Activated naive CD8-positive, alpha-beta T cell treated with anti-CD3 and anti-CD28 coated beads, Interleukin-2, amount 10 ng/mL, durations not matched to agents 7 days and 5 days (primary cell): ENCODE measurements around the gene CACNA1E. TPM values are rescaled to one million over a fixed set of nuclear protein-coding genes. Genes with fewer than 3 reads are reported as not detected.

Source experiments
- ATAC-seq: fragments of 150-1000 bp; cut with Tn5 transposase; one replicate; pipeline ENCODE4 v1.10.0; 2021; ENCODE audit warnings: low read depth, moderate library complexity
- POLR2A ChIA-PET: fragments of 350-600 bp; sonication (Branson Sonifier 250); formaldehyde crosslinking; loops from one replicate; lab custom pipeline; 2021; ENCODE audit warnings: antibody characterized with exemption; lab: Charles Lee
- DNase-seq: peaks from one replicate; pipeline ENCODE4 v3.0.0; 2021
- H3K27ac Mint-ChIP-seq: one replicate; pipeline ENCODE4 v1.8.0; 2022; ENCODE audit warnings: mild to moderate bottlenecking, mixed read lengths
- H3K27me3 Mint-ChIP-seq: one replicate; pipeline ENCODE4 v1.8.0; 2022; ENCODE audit warnings: mild to moderate bottlenecking, moderate library complexity, mixed read lengths
- H3K36me3 Mint-ChIP-seq: one replicate; pipeline ENCODE4 v1.8.0; 2021; ENCODE audit warnings: mild to moderate bottlenecking, mixed read lengths
- H3K4me1 Mint-ChIP-seq: one replicate; pipeline ENCODE4 v1.8.0; 2021; ENCODE audit warnings: mixed read lengths
- H3K4me3 Mint-ChIP-seq: one replicate; pipeline ENCODE4 v1.8.0; 2022; ENCODE audit warnings: mild to moderate bottlenecking, moderate library complexity, mixed read lengths
- H3K9me3 Mint-ChIP-seq: one replicate; pipeline ENCODE4 v1.8.0; 2021; ENCODE audit warnings: mixed read lengths
- total RNA-seq, 2 experiments: library from RNA; stranded (reverse); gene quantifications; one replicate each; pipeline ENCODE4 v1.2.3, GENCODE V29; 2021

CACNA1E gene
- total RNA-seq, 2 experiments from 2014 or later: not detected

- no peak for ATAC-seq
- no peak for DNase-seq
- Mint-ChIP-seq H3K27me3 (peaks cover 3% of the 10 kb centered on the region), H3K36me3 (no peaks in the 10 kb centered on the region), H3K27ac (no peak overlapping the region), H3K9me3 (no peaks in the 10 kb centered on the region), H3K4me3 (no peak overlapping the region), H3K4me1 (no peaks in the 10 kb centered on the region)
- POLR2A ChIA-PET: no interaction called here
Observed at GRCh38 chr1:181655756-181656155, 172.4 kb downstream of the CACNA1E start.

GRCh38 chr1:181656491-181656890 lies 173.2 kb downstream of the CACNA1E start:
- Mint-ChIP-seq H3K4me1 (no peaks in the 10 kb centered on the region), H3K4me3 (no peak overlapping the region), H3K36me3 (no peaks in the 10 kb centered on the region), H3K9me3 (no peaks in the 10 kb centered on the region), H3K27ac (no peak overlapping the region), H3K27me3 (peaks cover 6% of the 10 kb centered on the region)
- POLR2A ChIA-PET: no interaction called here
- DNase-seq (no peak), ATAC-seq (no peak)

- POLR2A ChIA-PET: no interaction called here
- Mint-ChIP-seq H3K27me3 (peaks cover 6% of the 10 kb centered on the region), H3K4me1 (no peaks in the 10 kb centered on the region), H3K4me3 (no peak overlapping the region), H3K27ac (no peak overlapping the region), H3K9me3 (no peaks in the 10 kb centered on the region), H3K36me3 (no peaks in the 10 kb centered on the region)
- DNase-seq: no peak
- no peak for ATAC-seq
Observed at GRCh38 chr1:181658581-181658980, 175.3 kb downstream of the CACNA1E start.

GRCh38 chr1:181659321-181659957 lies 176.1 kb downstream of the CACNA1E start:
- no peak overlapping the region for H3K27ac Mint-ChIP-seq
- peaks cover 6% of the 10 kb centered on the region for H3K27me3 Mint-ChIP-seq
- no peak overlapping the region for H3K4me3 Mint-ChIP-seq
- H3K36me3 Mint-ChIP-seq: no peaks in the 10 kb centered on the region
- no peaks in the 10 kb centered on the region for H3K4me1 Mint-ChIP-seq
- POLR2A ChIA-PET: no interaction called here
- ATAC-seq: no peak
- H3K9me3 Mint-ChIP-seq: no peaks in the 10 kb centered on the region
- DNase-seq: no peak

- POLR2A ChIA-PET: no interaction called here
- H3K9me3 Mint-ChIP-seq: no peaks in the 10 kb centered on the region
- H3K27ac Mint-ChIP-seq: no peak overlapping the region
- no peak for DNase-seq
- no peaks in the 10 kb centered on the region for H3K36me3 Mint-ChIP-seq
- peaks cover 12% of the 10 kb centered on the region for H3K27me3 Mint-ChIP-seq
- H3K4me1 Mint-ChIP-seq: no peaks in the 10 kb centered on the region
- H3K4me3 Mint-ChIP-seq: no peak overlapping the region
- no peak for ATAC-seq
Observed at GRCh38 chr1:181660621-181661020, 177.3 kb downstream of the CACNA1E start.

- Mint-ChIP-seq H3K36me3 (no peaks in the 10 kb centered on the region), H3K4me3 (no peak overlapping the region)
- POLR2A ChIA-PET: no interaction called here
Observed at GRCh38 chr1:181661569-181661968, 178.3 kb downstream of the CACNA1E start.

GRCh38 chr1:181662606-181663005 lies 179.3 kb downstream of the CACNA1E start:
- Mint-ChIP-seq H3K4me3 (no peak overlapping the region), H3K27ac (no peak overlapping the region), H3K36me3 (no peaks in the 10 kb centered on the region), H3K27me3 (peaks cover 22% of the 10 kb centered on the region), H3K4me1 (no peaks in the 10 kb centered on the region), H3K9me3 (no peaks in the 10 kb centered on the region)
- ATAC-seq (no peak), DNase-seq (no peak)
- POLR2A ChIA-PET: no interaction called here

More at GRCh38 chr1:181661569-181661968, 178.3 kb downstream of the CACNA1E start:
- H3K9me3 Mint-ChIP-seq: no peaks in the 10 kb centered on the region
- H3K4me1 Mint-ChIP-seq: no peaks in the 10 kb centered on the region
- DNase-seq (no peak), ATAC-seq (no peak)
- H3K27me3 Mint-ChIP-seq: peaks cover 16% of the 10 kb centered on the region
- no peak overlapping the region for H3K27ac Mint-ChIP-seq

- Mint-ChIP-seq H3K27ac (no peak overlapping the region), H3K27me3 (peaks cover 20% of the 10 kb centered on the region), H3K4me1 (no peaks in the 10 kb centered on the region), H3K4me3 (no peak overlapping the region), H3K9me3 (no peaks in the 10 kb centered on the region), H3K36me3 (no peaks in the 10 kb centered on the region)
- ATAC-seq (no peak), DNase-seq (no peak)
- POLR2A ChIA-PET: no interaction called here
Observed at GRCh38 chr1:181664543-181664942, 181.2 kb downstream of the CACNA1E start.

GRCh38 chr1:181669246-181669645 lies 185.9 kb downstream of the CACNA1E start:
- Mint-ChIP-seq H3K27me3 (peaks cover 22% of the 10 kb centered on the region), H3K36me3 (no peaks in the 10 kb centered on the region), H3K27ac (no peak overlapping the region), H3K4me1 (no peaks in the 10 kb centered on the region), H3K9me3 (no peaks in the 10 kb centered on the region), H3K4me3 (no peak overlapping the region)
- POLR2A ChIA-PET: no interaction called here
- no peak for ATAC-seq
- no peak for DNase-seq

- Mint-ChIP-seq H3K9me3 (no peaks in the 10 kb centered on the region), H3K27me3 (peaks cover 10% of the 10 kb centered on the region), H3K36me3 (no peaks in the 10 kb centered on the region), H3K27ac (no peak overlapping the region), H3K4me1 (no peaks in the 10 kb centered on the region), H3K4me3 (no peak overlapping the region)
- POLR2A ChIA-PET: no interaction called here
- no peak for ATAC-seq
- no peak for DNase-seq
Observed at GRCh38 chr1:181674617-181675016, 191.3 kb downstream of the CACNA1E start.

GRCh38 chr1:181675091-181675917 lies 192.0 kb downstream of the CACNA1E start:
- Mint-ChIP-seq H3K27me3 (peaks cover 8% of the 10 kb centered on the region), H3K4me1 (no peaks in the 10 kb centered on the region), H3K36me3 (no peaks in the 10 kb centered on the region), H3K9me3 (no peaks in the 10 kb centered on the region), H3K27ac (no peak overlapping the region), H3K4me3 (no peak overlapping the region)
- DNase-seq: no peak
- ATAC-seq: no peak
- POLR2A ChIA-PET: no interaction called here

GRCh38 chr1:181675918-181676190 lies 192.5 kb downstream of the CACNA1E start:
- no peak overlapping the region for H3K4me3 Mint-ChIP-seq
- no peaks in the 10 kb centered on the region for H3K4me1 Mint-ChIP-seq
- H3K27ac Mint-ChIP-seq: no peak overlapping the region
- ATAC-seq (no peak), DNase-seq (no peak)
- POLR2A ChIA-PET: no interaction called here
- H3K9me3 Mint-ChIP-seq: no peaks in the 10 kb centered on the region
- H3K27me3 Mint-ChIP-seq: peaks cover 8% of the 10 kb centered on the region
- H3K36me3 Mint-ChIP-seq: no peaks in the 10 kb centered on the region

GRCh38 chr1:181676269-181676668 lies 193.0 kb downstream of the CACNA1E start:
- POLR2A ChIA-PET: no interaction called here

GRCh38 chr1:181680332-181680731 lies 197.0 kb downstream of the CACNA1E start:
- Mint-ChIP-seq H3K4me3 (no peak overlapping the region), H3K36me3 (no peaks in the 10 kb centered on the region), H3K9me3 (no peaks in the 10 kb centered on the region), H3K27me3 (peaks cover 5% of the 10 kb centered on the region), H3K27ac (no peak overlapping the region), H3K4me1 (no peaks in the 10 kb centered on the region)
- no peak for ATAC-seq
- no peak for DNase-seq
- POLR2A ChIA-PET: no interaction called here

More at GRCh38 chr1:181676269-181676668, 193.0 kb downstream of the CACNA1E start:
- Mint-ChIP-seq H3K4me1 (no peaks in the 10 kb centered on the region), H3K4me3 (no peak overlapping the region), H3K27me3 (peaks cover 8% of the 10 kb centered on the region), H3K9me3 (no peaks in the 10 kb centered on the region), H3K36me3 (no peaks in the 10 kb centered on the region), H3K27ac (no peak overlapping the region)
- ATAC-seq (no peak), DNase-seq (no peak)
